SU-DHL-6 (cell line): ENCODE data around the gene TTI1.

Source experiments
- CTCF ChIP-seq: fragments of 200-600 bp; sonication (generic); IDR thresholded peaks from one replicate; pipeline ENCODE4 v1.5.1; 2017; ENCODE audit warnings: antibody characterized with exemption, mild to moderate bottlenecking, low read length, moderate library complexity; ENCODE audit not compliant: insufficient read depth, poor library complexity, severe bottlenecking
- EZH2phosphoT487 ChIP-seq: fragments of 200-600 bp; sonication (generic), shearing (Covaris generic); conservative IDR thresholded peaks from 2 replicates; pipeline ENCODE4 v1.6.1; 2018; ENCODE audit warnings: mild to moderate bottlenecking, antibody characterized with exemption, low read length, moderate library complexity, mixed read lengths

DNA sequence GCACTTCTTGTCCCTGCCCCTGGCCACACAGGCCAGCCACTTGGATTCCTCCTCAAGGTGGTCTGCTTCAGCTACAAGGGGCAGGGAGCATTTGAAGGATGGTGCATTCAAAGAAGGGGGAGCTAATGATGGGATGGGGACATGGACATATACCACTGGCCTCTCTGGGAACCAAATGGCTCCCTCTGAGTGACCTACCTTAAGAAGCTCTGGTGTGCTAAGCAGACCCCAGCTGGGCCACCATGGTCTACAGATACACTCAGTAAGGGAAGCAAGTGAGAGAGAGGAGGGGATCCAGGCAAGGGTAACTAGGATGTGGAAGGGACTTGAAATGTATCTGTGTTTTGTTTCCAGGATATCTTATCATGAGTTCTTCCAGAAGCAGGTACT is 62.4 kb downstream of the TTI1 start:
- TF ChIP-seq CTCF (no peak), EZH2phosphoT487 (no peak)
